ENCODE measurements around the gene GOLGA7B. TPM values are rescaled to one million over a fixed set of nuclear protein-coding genes. Genes with fewer than 3 reads are reported as not detected.
A peak's percentile ranks its signal among the peaks of the same experiment; 100 is the strongest.

The GOLGA7B gene
- polyA plus RNA-seq, 1 of the 3 experiments (the other 2 are of a cell fraction), result 0.03 TPM

- Histone ChIP-seq H3K79me2 (ENCODE audit: insufficient read depth) (no peaks in the 10 kb centered on the region), H3K9me3 (no peaks in the 10 kb centered on the region), H3K9me2 (no peaks in the 10 kb centered on the region), H3K27ac (ENCODE audit: low read depth in 2 of 2, low read length in 1 of 2) (no peak overlapping the region), H2AFZ (ENCODE audit: low read depth) (no peak overlapping the region), H4K20me1 (ENCODE audit: insufficient read depth) (no peaks in the 10 kb centered on the region), H3K4me2 (no peak overlapping the region), H3F3A (replicated peaks; ENCODE audit: insufficient read depth) (no peaks in the 10 kb centered on the region), H3K9ac (no peak overlapping the region), H3K36me3 (replicated peaks in 1 of 2; ENCODE audit: control insufficient read depth in 1 of 2, insufficient read depth in 2 of 2, low read length in 1 of 2) (no peaks in the 10 kb centered on the region), H3K4me3 (ENCODE audit: low read depth in 2 of 2, low read length in 1 of 2) (no peak overlapping the region), H3K4me1 (ENCODE audit: control insufficient read depth in 1 of 2, insufficient read depth in 2 of 2, low read depth in 1 of 2, low read length in 1 of 2) (peaks cover 0 to 11% of the 10 kb centered on the region in 2 experiments; a peak in 1 of 4 replicates), H3K27me3 (ENCODE audit: insufficient read depth) (no peaks in the 10 kb centered on the region; the same call in 1 of the 2 replicates)
- DNase-seq, result no peak
- POLR2A ChIA-PET, result interaction anchor here (0.6 to 0.8 kb wide), 2 partner anchors 13 to 94 kb away, joined by 3 read pairs; no protein-coding TSS in a partner anchor
- no peak for TF ChIP-seq USF1 (IDR thresholded peaks at IDR 0.05; ENCODE audit: borderline replicate concordance, low read depth)
- TF ChIP-seq CTCF (IDR thresholded peaks at IDR 0.05), result no peak
- no peak for TF ChIP-seq REST (IDR thresholded peaks at IDR 0.05; ENCODE audit: low read depth, low read length)
- TF ChIP-seq ZBTB33 (IDR thresholded peaks at IDR 0.05; ENCODE audit: borderline replicate concordance, low read depth), result no peak
- no peak for TF ChIP-seq POLR2AphosphoS5 (IDR thresholded peaks at IDR 0.05; ENCODE audit: low read depth, low read length)
- WGBS (ENCODE audit: low lambda C conversion rate), result 82% methylated on average over 4 of the region's 4 CpGs
- CTCF ChIA-PET, result interaction anchor here (0.9 to 3.1 kb wide), 5 partner anchors 10 to 117 kb away, joined by 4 to 19 read pairs (median 8); no protein-coding TSS in a partner anchor
These were observed 26.8 kb downstream of the GOLGA7B start for GRCh38 chr10:97876402-97876801.

- H4K20me1 ChIP-seq (ENCODE audit: insufficient read depth), result no peaks in the 10 kb centered on the region
- H3K9ac ChIP-seq, result no peak overlapping the region
- DNase-seq, result no peak
- H3K4me1 ChIP-seq (ENCODE audit: control insufficient read depth in 1 of 2, insufficient read depth in 2 of 2, low read depth in 1 of 2, low read length in 1 of 2), result peaks cover 9 to 11% of the 10 kb centered on the region in 2 experiments; a peak in 2 of 4 replicates
- no peak for TF ChIP-seq GATA2 (CRISPR knock-in tag; IDR thresholded peaks at IDR 0.05)
- no peak for TF ChIP-seq NFIC (IDR thresholded peaks at IDR 0.05; ENCODE audit: borderline replicate concordance)
- peak; percentile 87 for TF ChIP-seq YY1 (IDR thresholded peaks at IDR 0.05; ENCODE audit: low read depth)
- no peak for TF ChIP-seq NRF1 (IDR thresholded peaks at IDR 0.05; ENCODE audit: low read depth, low read length)
- no peak for TF ChIP-seq RCOR1 (IDR thresholded peaks at IDR 0.05; ENCODE audit: low read length)
- no peak for TF ChIP-seq RFX5 (IDR thresholded peaks at IDR 0.05; ENCODE audit: low read length)
- POLR2A ChIA-PET, result no interaction called here
- H3K4me2 ChIP-seq, result no peak overlapping the region
- H3K27ac ChIP-seq (ENCODE audit: low read depth in 2 of 2, low read length in 1 of 2), result no peak overlapping the region
- H3K4me3 ChIP-seq (ENCODE audit: low read depth in 2 of 2, low read length in 1 of 2), result no peak overlapping the region
- 87% methylated on average over 5 of the region's 5 CpGs for WGBS (ENCODE audit: low lambda C conversion rate)
- no peaks in the 10 kb centered on the region for H3K9me2 ChIP-seq
- no peaks in the 10 kb centered on the region for H3K79me2 ChIP-seq (ENCODE audit: insufficient read depth)
- H3K27me3 ChIP-seq (ENCODE audit: insufficient read depth), result no peaks in the 10 kb centered on the region
- H3F3A ChIP-seq (replicated peaks; ENCODE audit: insufficient read depth), result no peaks in the 10 kb centered on the region
- H2AFZ ChIP-seq (ENCODE audit: low read depth), result no peak overlapping the region
- H3K9me3 ChIP-seq, result no peaks in the 10 kb centered on the region
- H3K36me3 ChIP-seq (replicated peaks in 1 of 2; ENCODE audit: control insufficient read depth in 1 of 2, insufficient read depth in 2 of 2, low read length in 1 of 2), result no peaks in the 10 kb centered on the region
- CTCF ChIA-PET, result interaction anchor here (1.0 to 4.3 kb wide), 6 partner anchors 9 to 166 kb away, joined by 3 to 27 read pairs (median 4); partner anchors contain the start of gene MARVELD1
These were observed 29.6 kb downstream of the GOLGA7B start for GRCh38 chr10:97879241-97879640.

Data from SK-N-SH (cell line).